Gastroesophageal sphincter (tissue), 4 donors: ENCODE data around the gene MCC. TPM values are rescaled to one million over a fixed set of nuclear protein-coding genes. Genes with fewer than 3 reads are reported as not detected.

Experiments
- ATAC-seq: fragments of 150-250 bp; one replicate; pipeline ENCODE4 v1.9.1; 2016; ENCODE audit warnings: mild to moderate bottlenecking, moderate library complexity
- H3K27ac ChIP-seq, 4 donors: fragments of 200-600 bp; sonication (generic) in 3 of 4; 1 replicate in 3 of 4; 2 replicates in 1 of 4; pipeline ENCODE4 v1.5.1; 2016 to 2019
- H3K27me3 ChIP-seq: fragments of 200-600 bp; sonication (generic); one replicate; pipeline ENCODE4 v1.5.1; 2019
- H3K36me3 ChIP-seq, 2 donors: fragments of 200-600 bp; sonication (generic); one replicate each; pipeline ENCODE4 v1.5.1; 2019; ENCODE audit warnings: control low read depth in 1 of 2
- H3K4me1 ChIP-seq, 3 donors: fragments of 200-600 bp; sonication (generic); 1 replicate in 2 of 3; 2 replicates in 1 of 3; pipeline ENCODE4 v1.5.1; 2016 to 2019; ENCODE audit warnings: control low read depth in 2 of 3
- H3K4me3 ChIP-seq, 2 donors: fragments of 200-600 bp; sonication (generic); one replicate each; pipeline ENCODE4 v1.5.1; 2019; ENCODE audit warnings: mild to moderate bottlenecking in 1 of 2, moderate library complexity in 1 of 2
- H3K9me3 ChIP-seq, 3 donors: fragments of 200-600 bp; sonication (generic); one replicate each; pipeline ENCODE4 v1.5.1; 2017 to 2019; ENCODE audit warnings: control low read depth in 2 of 3
- EP300 ChIP-seq: sonication (generic); formaldehyde crosslinking; IDR thresholded peaks from one replicate; pipeline ENCODE4 v1.6.1; 2017; ENCODE audit warnings: antibody characterized with exemption, mild to moderate bottlenecking
- POLR2A ChIP-seq, 2 donors: fragments of 450-650 bp; IDR thresholded peaks; one replicate each; pipeline ENCODE4 v1.6.1; 2017; ENCODE audit warnings: antibody characterized with exemption in 2 of 2, mild to moderate bottlenecking in 2 of 2, moderate library complexity in 1 of 2
- POLR2AphosphoS5 ChIP-seq: sonication (generic); formaldehyde crosslinking; IDR thresholded peaks from one replicate; pipeline ENCODE4 v1.6.1; 2017; ENCODE audit warnings: antibody characterized with exemption
- whole genome bisulfite sequencing, 2 donors: methylation state at CpG; one replicate each; pipeline ENCODE4 v1.1.5; 2018; ENCODE audit warnings: low coverage in 1 of 2; 5-methylcytosine and 5-hydroxymethylcytosine counted together
- total RNA-seq, 4 donors: library from RNA; depleted of rRNA; stranded (reverse); fragments of >200 nt; gene quantifications; one replicate each; pipeline ENCODE4 v1.1.0, GENCODE V29; 2016
- TF ChIP-seq, protein P1 (sequence below), 4 experiments: fragments of 200-600 bp in 2 of 4; fragments of 450-650 bp in 2 of 4; sonication (generic) in 1 of 4; IDR thresholded peaks; one replicate each; pipeline ENCODE4 v1.5.1; 2017 to 2019; ENCODE audit warnings: antibody characterized with exemption in 4 of 4, mild to moderate bottlenecking in 2 of 4, moderate library complexity in 2 of 4

MCC gene
- total RNA-seq, 4 donors from 2014 or later, result 20.5 to 28.7 (median 23.5) TPM

DNA sequence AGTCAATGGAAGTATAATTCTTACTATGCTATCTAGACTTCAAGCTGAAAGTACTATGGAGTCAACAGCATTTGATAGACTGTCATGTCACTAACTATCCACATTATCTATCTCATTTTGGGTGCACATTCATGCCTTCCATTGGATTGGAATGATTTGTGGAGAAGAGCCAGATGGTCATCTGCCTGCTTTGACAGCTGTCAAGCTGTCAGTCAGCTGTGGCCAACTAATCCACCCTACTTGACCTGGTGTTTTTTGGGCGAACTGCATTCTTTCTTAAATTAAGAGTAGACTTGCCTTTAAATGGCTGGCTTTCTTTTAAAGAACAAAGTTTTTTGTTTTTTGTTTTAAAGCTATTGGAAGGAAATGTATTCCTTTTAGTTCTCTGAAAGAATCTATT lies 360.2 kb downstream of the MCC start:
- H3K27me3 ChIP-seq, result no peaks in the 10 kb centered on the region
- no peaks in the 10 kb centered on the region for H3K36me3 ChIP-seq
- TF ChIP-seq POLR2A (IDR thresholded peaks at IDR 0.05) (no peak), POLR2AphosphoS5 (no peak), EP300 (no peak)
- TF ChIP-seq, protein P1, sequence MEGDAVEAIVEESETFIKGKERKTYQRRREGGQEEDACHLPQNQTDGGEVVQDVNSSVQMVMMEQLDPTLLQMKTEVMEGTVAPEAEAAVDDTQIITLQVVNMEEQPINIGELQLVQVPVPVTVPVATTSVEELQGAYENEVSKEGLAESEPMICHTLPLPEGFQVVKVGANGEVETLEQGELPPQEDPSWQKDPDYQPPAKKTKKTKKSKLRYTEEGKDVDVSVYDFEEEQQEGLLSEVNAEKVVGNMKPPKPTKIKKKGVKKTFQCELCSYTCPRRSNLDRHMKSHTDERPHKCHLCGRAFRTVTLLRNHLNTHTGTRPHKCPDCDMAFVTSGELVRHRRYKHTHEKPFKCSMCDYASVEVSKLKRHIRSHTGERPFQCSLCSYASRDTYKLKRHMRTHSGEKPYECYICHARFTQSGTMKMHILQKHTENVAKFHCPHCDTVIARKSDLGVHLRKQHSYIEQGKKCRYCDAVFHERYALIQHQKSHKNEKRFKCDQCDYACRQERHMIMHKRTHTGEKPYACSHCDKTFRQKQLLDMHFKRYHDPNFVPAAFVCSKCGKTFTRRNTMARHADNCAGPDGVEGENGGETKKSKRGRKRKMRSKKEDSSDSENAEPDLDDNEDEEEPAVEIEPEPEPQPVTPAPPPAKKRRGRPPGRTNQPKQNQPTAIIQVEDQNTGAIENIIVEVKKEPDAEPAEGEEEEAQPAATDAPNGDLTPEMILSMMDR (IDR thresholded peaks at IDR 0.05), result no peak
- 83 to 100% methylated on average over 1 of the region's 1 CpG for WGBS, 2 donors
- H3K4me3 ChIP-seq, result no peak overlapping the region
- no peaks in the 10 kb centered on the region for H3K9me3 ChIP-seq
- peaks cover 0 to 7% (median 0%) of the 10 kb centered on the region in 3 donors for H3K4me1 ChIP-seq
- no peak for ATAC-seq
- H3K27ac ChIP-seq, result no peak overlapping the region

DNA sequence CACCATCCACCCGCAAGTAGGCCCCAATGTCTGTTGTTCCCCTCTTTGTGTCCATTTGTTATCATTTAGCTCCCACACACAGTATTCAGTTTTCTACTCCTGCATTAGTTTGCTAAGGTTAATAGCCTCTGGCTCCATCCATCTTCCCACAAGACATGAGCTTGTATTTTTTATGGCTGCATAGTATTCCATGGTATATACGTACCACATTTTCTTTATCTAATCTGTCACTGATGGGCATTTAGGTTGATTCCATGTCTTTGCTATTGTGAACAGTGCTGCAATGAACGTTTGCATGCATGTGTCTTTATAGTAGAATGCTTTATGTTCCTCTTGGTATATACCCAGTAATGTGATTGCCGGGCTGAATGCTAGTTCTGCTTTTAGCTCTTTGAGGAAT lies 361.2 kb downstream of the MCC start:
- Histone ChIP-seq H3K9me3 (no peaks in the 10 kb centered on the region), H3K27me3 (no peaks in the 10 kb centered on the region), H3K27ac (no peak overlapping the region), H3K36me3 (no peaks in the 10 kb centered on the region), H3K4me1 (peaks cover 0 to 11% (median 0%) of the 10 kb centered on the region in 3 donors), H3K4me3 (no peak overlapping the region)
- ATAC-seq, result no peak
- WGBS, 2 donors, result 67 to 70% methylated on average over 3 to 4 of the region's 4 CpGs
- TF ChIP-seq EP300, result no peak
- TF ChIP-seq POLR2A (IDR thresholded peaks at IDR 0.05), result no peak
- TF ChIP-seq, protein P1 (IDR thresholded peaks at IDR 0.05), result no peak
- no peak for TF ChIP-seq POLR2AphosphoS5

DNA sequence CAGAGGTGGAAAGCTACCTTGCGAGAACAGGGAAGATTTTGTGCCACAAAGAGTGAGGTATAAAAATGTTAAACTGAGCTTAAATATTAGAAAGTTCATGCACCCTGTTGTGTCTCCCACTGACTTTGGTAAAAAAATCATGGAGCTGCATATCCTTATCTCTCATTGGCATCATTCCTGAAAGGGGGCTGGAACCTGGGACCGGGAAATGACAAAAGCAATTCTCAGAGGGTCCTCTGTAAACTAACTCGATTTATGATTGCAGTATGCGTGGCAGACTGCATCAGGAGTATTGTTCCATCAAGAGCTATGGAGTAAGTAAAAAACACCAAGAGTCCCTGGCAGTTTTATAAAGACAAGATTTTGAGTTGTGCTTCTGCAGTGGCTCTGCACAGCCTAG lies 362.9 kb downstream of the MCC start:
- Histone ChIP-seq H3K27ac (no peak overlapping the region), H3K4me1 (peaks cover 0 to 18% (median 0%) of the 10 kb centered on the region in 3 donors), H3K4me3 (no peak overlapping the region), H3K36me3 (no peaks in the 10 kb centered on the region), H3K27me3 (no peaks in the 10 kb centered on the region), H3K9me3 (no peaks in the 10 kb centered on the region)
- TF ChIP-seq POLR2AphosphoS5, result no peak
- no peak for TF ChIP-seq EP300
- TF ChIP-seq, protein P1 (IDR thresholded peaks at IDR 0.05), result no peak
- no peak for TF ChIP-seq POLR2A (IDR thresholded peaks at IDR 0.05)
- WGBS, 2 donors, result 63 to 78% methylated on average over 4 of the region's 4 CpGs
- no peak for ATAC-seq

DNA sequence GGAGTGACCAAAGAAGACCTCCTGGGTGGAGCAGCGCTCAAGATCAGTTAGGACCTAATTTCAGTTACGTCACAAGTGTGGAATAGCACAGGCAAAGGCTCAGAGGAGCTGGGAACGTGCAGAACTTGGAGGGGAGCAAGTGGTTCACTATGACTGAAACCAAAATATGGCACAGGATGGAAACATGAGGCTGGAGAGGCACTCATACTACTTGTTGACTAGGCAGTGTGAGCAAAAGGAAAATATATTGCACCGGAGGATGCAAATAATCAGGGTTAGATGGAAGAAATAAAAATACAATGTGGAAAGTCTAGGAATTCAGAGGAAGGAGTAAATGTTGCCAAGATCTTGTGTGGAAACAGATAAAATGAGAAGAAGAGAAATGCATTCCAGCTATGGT lies 363.3 kb downstream of the MCC start:
- H3K4me1 ChIP-seq, result peaks cover 0 to 19% (median 0%) of the 10 kb centered on the region in 3 donors
- ATAC-seq, result no peak
- H3K27ac ChIP-seq, result no peak overlapping the region
- H3K36me3 ChIP-seq, result no peaks in the 10 kb centered on the region
- no peaks in the 10 kb centered on the region for H3K9me3 ChIP-seq
- TF ChIP-seq POLR2AphosphoS5 (no peak), EP300 (no peak), POLR2A (IDR thresholded peaks at IDR 0.05) (no peak)
- TF ChIP-seq, protein P1 (IDR thresholded peaks at IDR 0.05), result no peak
- H3K27me3 ChIP-seq, result no peaks in the 10 kb centered on the region
- H3K4me3 ChIP-seq, result no peak overlapping the region
- 93 to 96% methylated on average over 3 to 4 of the region's 4 CpGs for WGBS, 2 donors

DNA sequence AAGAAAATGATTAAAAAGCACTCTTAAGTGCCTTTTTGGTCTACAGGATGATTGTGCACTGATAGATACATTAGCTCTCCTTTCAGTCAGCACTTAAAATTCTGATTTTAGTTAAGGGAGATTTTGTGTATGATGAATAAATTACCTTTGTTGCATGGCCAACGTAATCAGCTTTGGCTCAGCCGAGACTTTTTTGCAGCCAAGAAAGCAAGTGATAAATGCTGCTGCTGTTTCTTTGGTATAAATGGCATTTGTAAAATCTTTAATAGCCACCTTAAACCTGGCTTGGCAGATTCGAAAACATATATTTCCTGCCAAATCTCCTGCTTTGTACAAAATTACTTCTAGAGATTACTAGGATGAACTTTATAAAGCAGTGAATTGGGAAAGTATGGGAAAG lies 364.0 kb downstream of the MCC start:
- H3K4me1 ChIP-seq, result peaks cover 0 to 26% (median 2%) of the 10 kb centered on the region in 3 donors
- no peaks in the 10 kb centered on the region for H3K9me3 ChIP-seq
- 52 to 63% methylated on average over 3 of the region's 3 CpGs for WGBS, 2 donors
- no peaks in the 10 kb centered on the region for H3K27me3 ChIP-seq
- no peak overlapping the region for H3K4me3 ChIP-seq
- no peak overlapping the region for H3K27ac ChIP-seq
- TF ChIP-seq, protein P1 (IDR thresholded peaks at IDR 0.05), result no peak
- TF ChIP-seq EP300, result no peak
- no peak for TF ChIP-seq POLR2A (IDR thresholded peaks at IDR 0.05)
- no peak for TF ChIP-seq POLR2AphosphoS5
- no peaks in the 10 kb centered on the region for H3K36me3 ChIP-seq
- no peak for ATAC-seq
